H4 (cell line): ENCODE data around the gene PLRG1. TPM values are rescaled to one million over a fixed set of nuclear protein-coding genes. Genes with fewer than 3 reads are reported as not detected.
"Not testable (repeated sequence)": the region's sequence is repeated elsewhere in the genome, so short reads cannot be mapped to it uniquely, and the experiment has no call there.

Source experiments
- DNase-seq: peaks from one replicate; pipeline ENCODE4 v3.0.0-alpha.2; 2015; ENCODE audit warnings: low spot score
- total RNA-seq: library from RNA; depleted of rRNA; stranded (reverse); fragments of >200 nt; shearing (Covaris generic); gene quantifications from 2 replicates; pipeline ENCODE4 v1.2.3, GENCODE V29; 2014; rRNA removed

The PLRG1 gene
- total RNA-seq, result 103 and 117 TPM in 2 replicates

GRCh38 chr4:154549894-154550790 lies at the start of gene PLRG1:
PLRG1 (minus strand) TSS chr4:154550400; CDS start chr4:154550308, 92 bp downstream.
- DNase-seq, result peak; percentile 92

- no peak for DNase-seq
Observed at GRCh38 chr4:154597798-154598774, 47.9 kb upstream of the PLRG1 start.

DNA sequence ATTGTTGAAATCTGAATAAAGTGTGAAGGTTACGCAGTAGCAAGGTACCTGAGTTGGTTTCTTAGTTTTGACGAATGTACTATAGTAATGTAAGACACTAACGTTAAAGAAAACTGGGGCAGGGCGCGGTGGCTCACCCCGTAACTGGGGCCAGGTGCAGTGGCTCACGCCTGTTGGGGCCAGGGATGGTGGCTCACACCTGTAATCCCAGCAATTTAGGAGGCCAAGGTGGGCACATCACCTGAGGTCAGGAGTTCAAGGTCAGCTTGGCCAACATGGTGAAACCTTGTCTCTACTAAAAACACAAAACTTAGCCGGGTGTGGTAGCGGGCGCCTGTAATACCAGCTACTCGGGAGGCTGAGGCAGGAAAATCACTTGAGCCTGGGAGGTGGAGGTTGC lies 47.1 kb upstream of the PLRG1 start:
- DNase-seq, result not testable (repeated sequence)

GRCh38 chr4:154595807-154596206 lies 45.6 kb upstream of the PLRG1 start:
- DNase-seq, result peak; percentile 33

DNA sequence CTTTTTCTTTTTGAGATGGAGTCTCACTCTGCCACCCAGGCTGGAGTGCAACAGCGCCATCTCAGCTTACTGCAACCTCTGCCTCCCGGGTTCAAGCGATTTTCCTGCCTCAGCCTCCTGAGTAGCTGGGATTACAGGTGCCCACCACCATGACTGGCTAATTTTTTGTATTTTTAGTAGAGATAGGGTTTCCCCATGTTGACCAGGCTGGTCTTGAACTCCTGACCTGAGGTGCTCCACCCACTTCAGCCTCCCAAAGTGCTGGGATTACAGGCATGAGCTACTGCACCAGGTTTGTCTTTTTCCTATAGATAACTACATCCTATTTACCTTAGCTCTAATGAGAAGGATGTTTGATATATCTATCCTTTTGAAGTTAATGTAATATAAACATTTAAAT lies 44.1 kb upstream of the PLRG1 start:
- not testable (repeated sequence) for DNase-seq

GRCh38 chr4:154593868-154594267 lies 43.7 kb upstream of the PLRG1 start:
- DNase-seq, result no peak

DNA sequence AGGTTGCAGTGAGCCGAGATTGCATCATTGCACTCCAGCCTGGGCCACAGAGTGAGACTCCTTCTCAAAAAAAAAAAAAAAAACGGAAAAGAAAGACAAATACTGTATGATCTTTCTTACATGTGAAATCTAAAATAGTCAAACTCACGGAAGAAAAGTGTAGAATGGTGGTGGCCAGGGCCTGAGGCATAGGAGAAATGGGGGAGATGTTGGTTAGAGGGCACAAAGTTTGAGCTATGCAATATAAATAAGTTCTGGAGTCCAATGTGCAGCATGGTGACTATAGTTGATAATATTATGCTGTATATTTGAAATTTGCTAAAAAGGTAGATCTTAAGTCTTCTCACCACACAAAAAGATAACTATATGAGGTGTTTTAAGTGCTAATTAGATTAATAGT lies 41.7 kb upstream of the PLRG1 start:
- no peak for DNase-seq

DNA sequence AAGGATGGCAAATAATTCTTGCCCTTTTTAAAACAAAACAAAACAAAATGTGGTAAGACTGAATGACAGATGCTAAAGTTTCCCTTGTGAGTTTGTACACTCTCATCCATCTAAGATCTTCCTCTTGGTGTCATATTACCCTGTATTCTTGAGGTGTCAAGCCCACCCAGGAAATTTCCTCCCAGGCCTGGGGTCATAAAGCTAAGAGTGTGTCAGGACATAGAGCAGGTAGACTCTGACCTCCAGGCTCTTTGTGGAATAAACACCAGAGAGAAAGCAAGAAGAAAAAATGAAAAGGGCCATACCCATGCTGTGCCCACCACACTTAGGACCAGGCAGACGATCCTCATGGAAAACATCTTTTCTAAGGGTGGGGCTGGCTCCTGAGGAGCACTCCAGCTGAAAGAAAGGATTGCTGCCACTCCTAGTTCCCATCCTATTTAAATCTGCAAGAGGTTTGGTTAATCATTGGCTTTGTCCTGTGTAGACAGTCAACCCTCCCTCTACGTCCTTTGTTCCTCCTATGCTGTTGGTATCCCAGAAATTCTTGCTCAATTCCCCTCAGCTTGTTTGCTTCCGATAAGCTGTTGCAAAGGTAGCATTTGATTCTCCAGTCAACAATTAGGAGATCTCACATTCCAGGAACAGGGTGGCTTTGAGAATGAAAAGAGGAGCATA lies 40.3 kb upstream of the PLRG1 start, which contains the start of gene FGA:
FGA (minus strand) TSS at position 414 of the 678 bp plus-strand sequence; CDS start at position 359, 55 bp downstream.
- no peak for DNase-seq

GRCh38 chr4:154589296-154590197 lies 39.3 kb upstream of the PLRG1 start:
- no peak for DNase-seq

DNA sequence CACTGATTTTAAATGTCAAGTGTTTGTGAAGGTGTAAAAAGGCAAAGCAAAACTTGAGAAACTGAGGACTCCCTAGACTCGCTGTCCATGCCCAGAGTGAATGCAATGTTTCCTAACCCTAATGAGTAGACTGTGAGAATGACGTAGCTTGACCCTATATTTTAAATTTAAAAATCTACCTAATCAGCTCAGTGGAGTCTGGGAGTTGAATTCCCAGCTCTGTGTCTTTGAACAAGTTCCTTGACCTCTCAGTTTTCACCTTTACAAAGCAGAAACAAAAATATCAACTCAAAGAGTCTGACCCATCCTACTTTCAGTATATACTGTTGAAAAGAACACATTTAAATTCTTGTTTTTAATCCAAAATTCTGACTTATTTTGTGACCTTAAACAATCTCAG lies 38.0 kb upstream of the PLRG1 start:
- DNase-seq, result no peak

DNA sequence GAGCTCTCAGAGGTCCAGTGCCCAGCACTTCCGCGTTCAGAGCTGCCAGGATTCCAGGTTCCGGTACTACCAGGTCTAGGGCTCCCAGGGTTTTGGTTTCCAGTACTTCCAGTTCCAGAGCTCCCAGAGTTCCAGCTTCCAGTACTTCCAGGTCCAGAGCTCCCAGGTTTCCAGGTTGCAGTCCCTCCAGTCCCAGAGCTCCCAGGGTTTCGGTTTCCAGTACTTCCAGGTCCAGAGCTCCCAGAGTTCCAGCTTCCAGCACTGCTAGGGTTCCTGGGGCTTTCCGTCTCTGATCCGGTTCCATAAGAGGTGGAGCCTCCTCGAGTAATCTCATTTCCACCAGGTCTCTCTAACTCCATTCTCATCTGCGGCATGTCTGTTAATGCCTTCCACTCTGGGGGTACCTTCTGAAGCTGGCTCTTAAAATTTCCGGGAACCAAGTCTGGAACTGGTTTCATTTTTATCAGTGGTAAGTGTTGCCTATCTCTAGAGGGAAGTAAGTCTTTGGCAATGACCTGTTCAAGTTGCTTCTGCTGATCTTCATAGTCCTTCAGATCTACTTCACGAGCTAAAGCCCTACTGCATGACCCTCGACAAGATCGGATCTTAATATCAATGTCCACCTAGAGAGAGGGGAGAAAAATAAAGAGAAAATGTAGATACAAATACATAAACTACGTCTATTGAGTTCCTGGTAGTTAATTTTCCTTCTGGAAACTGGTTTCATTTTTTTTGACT lies 36.3 kb upstream of the PLRG1 start:
- DNase-seq, result no peak

DNA sequence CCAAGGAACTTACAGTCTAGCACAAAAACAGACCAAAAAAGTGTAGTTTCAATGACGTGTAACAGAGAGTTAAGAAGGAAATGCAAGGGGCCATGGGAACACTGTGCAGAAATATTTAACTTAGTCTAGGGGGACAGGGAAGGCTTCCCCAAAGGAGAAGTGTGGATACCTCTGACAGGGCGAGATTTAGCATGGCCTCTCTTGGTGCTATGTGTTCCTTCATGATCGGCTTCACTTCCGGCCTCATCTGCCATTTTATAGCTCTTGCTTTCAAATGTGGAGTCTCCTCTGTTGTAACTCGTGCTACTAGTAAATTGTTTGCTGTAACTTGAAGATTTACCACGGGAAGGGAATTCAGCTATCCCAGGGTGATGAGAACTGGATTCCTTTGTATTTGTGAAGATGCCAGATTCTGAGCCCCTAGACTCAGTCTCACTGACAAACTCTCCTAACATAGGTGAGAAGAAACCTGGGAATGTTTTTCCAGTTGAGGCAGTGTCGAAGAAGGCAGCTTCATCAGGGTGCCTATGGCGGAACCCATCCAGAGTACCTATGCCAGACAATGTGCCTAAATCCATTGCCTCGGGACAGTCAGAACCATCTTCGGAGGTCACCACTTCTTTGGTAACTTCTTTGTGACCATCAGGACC lies 35.3 kb upstream of the PLRG1 start:
- no peak for DNase-seq

DNA sequence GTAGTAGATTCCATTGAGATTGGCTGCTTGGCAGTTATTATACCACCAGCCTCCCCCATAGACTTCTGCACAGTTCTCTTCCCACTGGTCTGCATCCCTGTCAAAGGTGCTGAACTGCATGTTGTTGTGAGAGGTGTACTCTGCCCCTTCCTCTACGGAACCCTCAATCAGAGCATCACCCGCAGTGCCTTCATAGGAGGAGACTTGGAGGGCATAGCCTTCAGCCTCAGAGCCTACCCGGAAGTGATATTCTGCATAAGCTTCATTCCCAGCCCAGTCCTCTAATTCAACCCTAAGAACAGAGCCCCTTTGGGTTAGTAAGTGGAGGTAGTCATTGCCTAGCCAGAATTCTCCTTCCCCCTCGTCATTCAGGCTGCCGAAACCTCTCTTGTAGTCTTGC lies 34.1 kb upstream of the PLRG1 start:
- DNase-seq, result no peak

GRCh38 chr4:154583677-154584076 lies 33.5 kb upstream of the PLRG1 start:
- no peak for DNase-seq

- no peak for DNase-seq
Observed at GRCh38 chr4:154583230-154583629, 33.0 kb upstream of the PLRG1 start.

- no peak for DNase-seq
Observed at GRCh38 chr4:154582723-154583122, 32.5 kb upstream of the PLRG1 start.

GRCh38 chr4:154579927-154580326 lies 29.7 kb upstream of the PLRG1 start:
- DNase-seq, result no peak

DNA sequence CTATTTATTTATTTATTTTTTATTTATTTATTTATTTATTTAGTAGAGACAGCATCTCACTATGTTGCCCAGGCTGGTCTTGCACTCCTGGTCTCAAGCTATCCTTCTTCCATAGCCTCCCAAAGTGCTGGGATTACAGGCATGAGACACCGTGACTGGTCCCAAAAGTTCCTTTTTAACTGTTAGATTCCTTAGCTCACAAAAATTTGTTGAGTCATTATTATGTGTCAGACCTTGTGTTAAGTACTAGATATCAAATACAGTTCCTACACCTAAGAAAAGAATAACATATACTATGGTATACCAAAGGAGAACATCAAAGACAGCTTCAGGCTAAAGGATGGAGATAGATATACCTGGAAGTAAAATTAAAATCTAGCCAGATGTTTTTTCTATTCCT lies 28.7 kb upstream of the PLRG1 start:
- DNase-seq, result no peak

DNA sequence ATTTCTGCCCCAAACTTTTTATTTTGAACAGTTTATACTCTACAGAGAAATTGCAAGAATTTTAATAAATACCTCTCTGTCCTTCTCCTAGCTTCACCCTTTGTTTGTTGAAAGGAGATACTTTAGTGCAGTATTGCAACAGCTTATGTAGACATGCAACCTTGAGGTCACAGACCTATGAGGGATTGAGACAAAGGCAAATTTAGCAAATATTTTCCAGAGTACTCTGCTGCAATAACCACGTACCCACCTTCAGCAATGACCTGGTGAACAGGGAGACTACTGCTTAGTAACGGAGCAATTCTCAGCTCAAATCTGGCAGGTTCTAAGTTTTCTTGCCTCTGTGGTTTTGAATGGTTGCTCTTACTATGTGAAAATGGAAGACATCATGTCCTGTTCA lies 27.1 kb upstream of the PLRG1 start:
- DNase-seq, result no peak
